Measurements from ENCODE around the gene CCDC127. TPM values are rescaled to one million over a fixed set of nuclear protein-coding genes. Genes with fewer than 3 reads are reported as not detected.

CCDC127 gene
- polyA plus RNA-seq, 3 donors, result 0.68 to 1.5 (median 0.85) TPM

DNA sequence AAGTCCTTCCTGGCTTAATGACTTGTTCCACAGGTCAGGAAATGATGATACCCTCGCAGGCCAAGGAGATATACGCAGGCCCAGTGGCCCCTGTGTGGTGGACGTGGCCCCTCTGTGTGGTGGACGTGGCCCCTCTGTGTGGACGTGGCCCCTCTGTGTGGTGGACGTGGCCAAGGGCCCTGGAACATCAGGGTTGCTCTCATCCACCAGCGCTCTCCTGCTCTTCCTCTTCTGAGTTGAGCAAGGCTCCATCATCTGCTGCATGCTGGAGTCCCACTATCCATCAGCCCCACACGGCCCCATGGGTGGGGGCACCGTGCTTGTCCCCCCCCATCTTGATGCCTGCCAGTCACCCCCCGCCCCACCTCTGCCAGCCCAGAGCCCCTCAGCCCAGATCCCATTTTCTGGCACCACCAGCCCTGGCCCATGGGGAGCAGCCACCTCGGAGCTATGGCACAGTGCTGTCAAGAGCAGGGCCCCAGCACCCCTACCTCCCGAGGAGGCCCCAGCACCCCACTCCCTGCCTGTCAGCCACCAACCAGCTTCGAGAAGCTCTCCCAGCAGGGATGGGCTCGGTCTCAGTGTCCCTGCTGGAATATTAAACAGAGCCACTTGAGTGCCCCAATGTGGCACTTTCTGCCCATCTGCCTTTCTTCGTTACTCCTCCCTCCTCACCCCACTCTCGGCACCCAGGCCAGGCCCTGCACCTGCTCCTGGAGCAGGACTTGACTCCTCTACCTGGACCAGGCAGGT, 18.6 kb downstream of the CCDC127 start:
- Mint-ChIP-seq H3K4me3 (no peak overlapping the region), H3K9me3 (no peaks in the 10 kb centered on the region), H3K4me1 (no peaks in the 10 kb centered on the region), H3K36me3 (peaks cover 9 to 13% of the 10 kb centered on the region in 2 donors), H3K27ac (no peak overlapping the region), H3K27me3 (ENCODE audit: low read depth in 3 of 3) (peaks cover 0 to 2% (median 2%) of the 10 kb centered on the region in 3 donors)
- no peak overlapping the region for H2AFZ ChIP-seq (ENCODE audit: insufficient read depth, low read depth, low read length, poor library complexity, severe bottlenecking)
- H3K4me2 ChIP-seq (replicated peaks; ENCODE audit: extremely low read depth, low read length, poor library complexity, severe bottlenecking), result no peak overlapping the region
- WGBS (ENCODE audit: insufficient coverage), result 95% methylated on average over 14 of the region's 16 CpGs
- H3K79me2 ChIP-seq (ENCODE audit: insufficient read depth, low read length), result no peaks in the 10 kb centered on the region
- H3K9ac ChIP-seq (ENCODE audit: insufficient read depth, low read length, poor library complexity, severe bottlenecking), result no peak overlapping the region
- intact Hi-C loops (cut with micrococcal nuclease), result no loop called here
- DNase-seq, result no peak
- no peak overlapping the region for H3K27ac ChIP-seq (ENCODE audit: low read depth in 1 of 2, low read length in 2 of 2)
- TF ChIP-seq, protein P1, sequence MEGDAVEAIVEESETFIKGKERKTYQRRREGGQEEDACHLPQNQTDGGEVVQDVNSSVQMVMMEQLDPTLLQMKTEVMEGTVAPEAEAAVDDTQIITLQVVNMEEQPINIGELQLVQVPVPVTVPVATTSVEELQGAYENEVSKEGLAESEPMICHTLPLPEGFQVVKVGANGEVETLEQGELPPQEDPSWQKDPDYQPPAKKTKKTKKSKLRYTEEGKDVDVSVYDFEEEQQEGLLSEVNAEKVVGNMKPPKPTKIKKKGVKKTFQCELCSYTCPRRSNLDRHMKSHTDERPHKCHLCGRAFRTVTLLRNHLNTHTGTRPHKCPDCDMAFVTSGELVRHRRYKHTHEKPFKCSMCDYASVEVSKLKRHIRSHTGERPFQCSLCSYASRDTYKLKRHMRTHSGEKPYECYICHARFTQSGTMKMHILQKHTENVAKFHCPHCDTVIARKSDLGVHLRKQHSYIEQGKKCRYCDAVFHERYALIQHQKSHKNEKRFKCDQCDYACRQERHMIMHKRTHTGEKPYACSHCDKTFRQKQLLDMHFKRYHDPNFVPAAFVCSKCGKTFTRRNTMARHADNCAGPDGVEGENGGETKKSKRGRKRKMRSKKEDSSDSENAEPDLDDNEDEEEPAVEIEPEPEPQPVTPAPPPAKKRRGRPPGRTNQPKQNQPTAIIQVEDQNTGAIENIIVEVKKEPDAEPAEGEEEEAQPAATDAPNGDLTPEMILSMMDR (IDR thresholded peaks at IDR 0.05), result no peak
- H3K27me3 ChIP-seq (ENCODE audit: control insufficient read depth in 2 of 2, insufficient read depth in 2 of 2, low read length in 2 of 2), result no peaks in the 10 kb centered on the region
- no peaks in the 10 kb centered on the region for H3K9me3 ChIP-seq (replicated peaks in 1 of 2; ENCODE audit: control insufficient read depth in 1 of 2, insufficient read depth in 1 of 2, low read length in 2 of 2)
- H3K4me3 ChIP-seq (replicated peaks in 1 of 3; ENCODE audit: low read depth in 2 of 3, low read length in 3 of 3), result no peak overlapping the region
- H4K20me1 ChIP-seq (ENCODE audit: insufficient read depth, low read length), result no peaks in the 10 kb centered on the region
- H3K36me3 ChIP-seq (replicated peaks in 1 of 2; ENCODE audit: control insufficient read depth in 1 of 2, insufficient read depth in 2 of 2, low read length in 2 of 2), result peaks cover 10 to 12% of the 10 kb centered on the region in 2 donors
- no peaks in the 10 kb centered on the region for H3K4me1 ChIP-seq (ENCODE audit: control insufficient read depth in 1 of 2, insufficient read depth in 2 of 2, low read length in 2 of 2)

DNA sequence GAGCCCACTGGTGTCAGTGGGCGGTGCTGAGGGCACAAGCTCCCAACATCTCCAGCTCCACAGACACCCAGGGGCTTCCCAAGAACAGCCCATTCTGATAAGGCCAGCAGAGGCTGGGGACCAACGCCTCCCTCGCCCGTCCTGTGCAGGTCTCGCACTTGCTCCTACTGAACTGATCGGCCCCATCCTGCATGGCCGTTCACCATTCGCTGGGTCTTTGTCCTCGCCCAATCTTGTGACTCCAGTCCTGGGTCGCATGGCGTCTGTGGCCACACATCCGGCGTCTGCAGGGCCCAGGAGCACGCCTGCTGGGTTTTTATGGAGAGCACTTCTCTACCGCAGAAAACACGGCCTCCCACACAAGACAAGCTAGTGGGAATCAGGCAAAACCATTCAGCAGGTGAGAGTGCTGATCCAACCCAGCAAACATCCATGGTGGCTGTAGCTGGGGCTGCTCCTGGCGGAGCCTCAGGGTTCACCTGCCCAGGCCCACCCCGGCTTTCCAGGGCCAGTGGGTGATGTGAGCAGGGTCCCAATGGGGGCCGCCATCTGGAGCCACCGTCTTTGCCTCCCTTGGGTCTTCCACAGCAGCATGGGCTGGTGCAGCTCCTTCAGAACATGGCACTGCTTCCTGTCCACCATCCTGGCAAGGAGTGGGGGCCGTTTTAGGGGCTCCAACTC, 19.3 kb downstream of the CCDC127 start:
- peak overlapping the region in 2 of 7 donors; percentile 30 to 51 for H3K27ac Mint-ChIP-seq
- no peak overlapping the region for H3K27ac ChIP-seq (ENCODE audit: low read depth in 1 of 2, low read length in 2 of 2)
- DNase-seq, result no peak
- no peaks in the 10 kb centered on the region for H3K4me1 ChIP-seq (ENCODE audit: control insufficient read depth in 1 of 2, insufficient read depth in 2 of 2, low read length in 2 of 2)
- no peaks in the 10 kb centered on the region for H3K9me3 ChIP-seq (replicated peaks in 1 of 2; ENCODE audit: control insufficient read depth in 1 of 2, insufficient read depth in 1 of 2, low read length in 2 of 2)
- H4K20me1 ChIP-seq (ENCODE audit: insufficient read depth, low read length), result no peaks in the 10 kb centered on the region
- no peaks in the 10 kb centered on the region for H3K79me2 ChIP-seq (ENCODE audit: insufficient read depth, low read length)
- no peaks in the 10 kb centered on the region for H3K9me3 Mint-ChIP-seq
- intact Hi-C loops (cut with micrococcal nuclease), result no loop called here
- no peaks in the 10 kb centered on the region for H3K27me3 ChIP-seq (ENCODE audit: control insufficient read depth in 2 of 2, insufficient read depth in 2 of 2, low read length in 2 of 2)
- H3K9ac ChIP-seq (ENCODE audit: insufficient read depth, low read length, poor library complexity, severe bottlenecking), result no peak overlapping the region
- no peak overlapping the region for H3K4me2 ChIP-seq (replicated peaks; ENCODE audit: extremely low read depth, low read length, poor library complexity, severe bottlenecking)
- no peaks in the 10 kb centered on the region for H3K4me1 Mint-ChIP-seq
- peaks cover 3 to 6% of the 10 kb centered on the region in 2 donors for H3K36me3 Mint-ChIP-seq
- H2AFZ ChIP-seq (ENCODE audit: insufficient read depth, low read depth, low read length, poor library complexity, severe bottlenecking), result no peak overlapping the region
- 96% methylated on average over 19 of the region's 21 CpGs for WGBS (ENCODE audit: insufficient coverage)
- no peak overlapping the region for H3K4me3 ChIP-seq (replicated peaks in 1 of 3; ENCODE audit: low read depth in 2 of 3, low read length in 3 of 3)
- H3K27me3 Mint-ChIP-seq (ENCODE audit: low read depth in 3 of 3), result peaks cover 0 to 2% (median 2%) of the 10 kb centered on the region in 3 donors
- H3K36me3 ChIP-seq (replicated peaks in 1 of 2; ENCODE audit: control insufficient read depth in 1 of 2, insufficient read depth in 2 of 2, low read length in 2 of 2), result peaks cover 3 to 5% of the 10 kb centered on the region in 2 donors
- H3K4me3 Mint-ChIP-seq, result no peak overlapping the region
- TF ChIP-seq, protein P1 (IDR thresholded peaks at IDR 0.05), result no peak

Measured in CD14-positive monocyte (primary cell).